NCI-H2227 (cell line): ENCODE measurements around the gene PER2.
A peak's percentile ranks its signal among the peaks of the same experiment; 100 is the strongest.

Experiments
- DNase-seq: peaks from one replicate; lab custom pipeline; 2025; ENCODE audit not compliant: unreplicated experiment; lab: John Stamatoyannopoulos, UW

The PER2 gene

DNA sequence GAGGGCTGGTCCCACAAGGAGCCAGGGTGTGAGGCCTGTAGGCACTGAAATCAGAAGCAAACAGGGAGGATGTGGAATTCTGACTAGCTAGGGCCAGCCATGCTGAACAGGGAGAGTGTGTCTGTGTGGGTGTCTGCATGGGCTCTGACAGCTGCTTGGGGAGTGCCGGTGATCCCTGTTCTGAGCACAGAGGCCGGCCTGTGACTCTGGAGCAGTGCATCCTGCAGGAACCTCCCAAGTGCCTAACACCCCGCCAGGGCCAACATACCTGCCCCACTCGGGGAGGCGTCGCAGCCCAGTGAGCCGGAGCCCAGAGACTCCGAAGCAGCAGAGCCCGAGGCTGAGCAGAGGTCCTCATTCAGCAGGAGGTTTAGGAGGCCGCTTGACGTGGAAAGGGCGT lies 37.1 kb downstream of the PER2 start:
- DNase-seq = no peak

DNA sequence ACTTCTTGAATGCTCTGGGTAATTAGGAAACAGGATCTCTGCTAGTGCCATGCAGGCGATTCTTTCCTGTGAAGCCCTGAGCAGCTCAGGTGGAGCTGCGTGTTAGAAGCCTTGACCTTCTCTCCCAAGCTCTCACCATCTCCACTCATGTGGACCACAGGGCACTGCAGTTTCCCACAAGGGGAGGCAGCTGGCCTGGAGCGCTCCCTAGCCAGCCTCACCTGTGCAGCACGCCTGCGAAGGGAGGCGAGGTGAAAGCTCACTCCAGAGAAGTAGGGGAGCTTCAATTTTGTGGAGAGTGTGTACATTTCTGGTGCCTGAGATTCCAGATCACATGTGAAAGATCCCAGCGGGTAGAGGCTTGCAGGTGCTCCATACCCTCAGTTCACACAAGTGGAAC lies 37.5 kb downstream of the PER2 start:
- DNase-seq = no peak

DNA sequence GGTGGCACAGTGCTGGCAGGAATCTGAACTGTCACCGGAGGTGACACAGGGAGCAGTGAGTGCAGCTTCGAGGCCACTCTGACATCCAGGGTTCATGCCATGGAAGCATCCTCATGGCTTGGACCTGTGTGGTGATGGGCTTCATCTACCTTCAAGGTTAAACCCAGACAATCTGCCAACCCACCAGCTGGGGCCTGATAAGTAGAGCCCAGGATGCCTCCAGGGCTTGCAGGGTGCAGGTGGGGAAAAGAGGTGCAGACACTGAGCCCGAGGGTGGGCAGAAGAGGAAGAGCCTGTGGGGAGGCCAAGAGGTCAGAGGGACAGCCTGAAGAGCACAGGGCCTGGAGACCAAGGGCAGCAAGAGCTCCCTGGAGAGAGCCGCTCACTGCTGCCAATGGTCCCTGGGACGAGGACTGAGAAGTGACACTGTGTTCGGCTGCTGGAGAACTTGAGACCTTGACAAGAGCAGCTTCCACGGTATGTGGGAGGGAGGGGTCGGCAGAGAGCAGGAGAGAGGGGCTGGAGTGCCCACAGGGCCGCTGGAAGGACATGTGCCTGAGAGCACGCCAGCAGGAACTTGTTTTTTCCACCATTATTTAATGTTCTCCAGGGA lies 40.5 kb downstream of the PER2 start:
- no peak for DNase-seq

DNA sequence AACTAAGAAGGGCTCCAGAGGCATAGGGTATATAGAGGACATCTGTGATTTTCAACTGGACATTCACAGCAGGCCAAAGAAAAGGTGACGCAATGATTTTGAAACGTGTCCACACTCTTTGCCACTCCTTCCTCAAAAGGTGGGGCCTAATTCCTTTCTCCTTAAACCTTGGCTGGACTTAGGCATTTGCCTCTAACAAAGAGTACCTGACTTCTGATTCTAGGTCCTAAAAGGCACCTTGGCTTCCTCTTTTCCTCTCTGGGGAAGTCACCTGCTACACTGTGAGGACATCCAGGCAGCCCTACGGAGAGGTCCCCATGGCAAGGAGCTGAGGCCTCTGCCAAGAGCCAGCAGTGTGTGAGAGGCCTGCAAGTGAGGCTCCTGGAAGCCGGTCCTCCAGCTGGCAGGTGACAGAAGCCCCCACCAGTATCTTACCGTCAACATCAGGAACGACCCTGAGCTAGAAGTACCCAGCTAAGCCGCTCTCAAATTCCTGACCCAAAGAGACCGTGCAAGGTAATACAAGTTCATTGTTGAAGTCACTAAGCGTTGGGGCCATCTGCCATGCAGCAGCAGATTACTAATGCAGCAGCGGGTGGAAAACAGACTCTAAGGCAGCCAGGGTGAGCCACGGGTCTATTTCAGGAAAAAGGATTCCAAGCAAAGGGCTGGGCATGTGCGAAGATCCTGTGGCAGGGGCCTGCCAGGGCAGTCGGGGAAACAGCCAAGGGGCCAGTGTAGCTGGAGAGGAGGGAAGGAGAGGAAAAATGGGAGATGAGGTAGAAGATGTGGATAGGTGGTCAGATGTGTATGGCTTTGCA lies 41.2 kb downstream of the PER2 start:
- no peak for DNase-seq

DNA sequence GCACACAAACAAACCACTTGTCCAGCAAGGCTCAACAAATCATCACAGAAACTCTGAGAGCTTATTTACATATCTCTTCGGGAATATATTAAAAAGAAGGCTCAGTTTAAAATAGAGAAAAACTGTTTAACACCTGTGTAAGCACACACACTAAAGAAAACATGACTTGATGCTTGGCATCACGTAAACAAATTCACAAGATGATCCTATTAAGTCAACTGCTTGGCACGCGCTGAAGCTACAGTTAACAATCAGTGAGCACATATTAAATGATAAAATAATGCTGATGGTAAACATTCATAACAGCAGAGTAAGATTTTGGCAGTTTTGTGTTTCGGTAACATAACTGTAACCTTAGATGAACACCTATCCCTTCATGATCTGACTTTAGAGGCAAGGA lies 44.3 kb downstream of the PER2 start:
- no peak for DNase-seq

DNA sequence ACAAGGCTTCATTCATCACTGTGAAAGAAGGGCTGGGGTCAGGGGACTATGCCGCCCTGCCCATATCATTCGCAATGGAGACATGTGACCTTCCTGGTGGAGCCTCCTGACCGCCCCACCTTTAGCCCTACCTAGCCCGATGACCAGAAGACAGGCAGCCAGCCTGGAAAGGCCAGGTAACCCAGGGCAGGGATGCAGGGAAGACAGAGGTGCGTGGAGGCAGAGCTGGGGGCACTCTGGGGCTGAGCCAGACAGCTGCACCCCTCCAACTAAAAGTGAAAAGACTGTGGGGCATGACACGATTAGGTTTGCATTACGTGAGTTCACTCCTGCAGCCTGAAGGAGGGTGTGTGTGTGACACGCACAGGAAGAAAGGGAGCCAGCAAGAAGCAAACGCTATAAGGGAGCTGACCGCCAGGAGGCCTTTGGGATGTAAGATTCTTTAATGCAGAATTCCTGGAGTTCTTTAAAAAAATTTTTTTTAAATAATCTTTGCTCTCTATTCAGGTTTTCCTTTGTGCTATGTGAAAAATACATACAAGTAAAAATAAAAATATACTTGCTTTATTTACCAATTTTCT lies 44.8 kb downstream of the PER2 start:
- DNase-seq = no peak

DNA sequence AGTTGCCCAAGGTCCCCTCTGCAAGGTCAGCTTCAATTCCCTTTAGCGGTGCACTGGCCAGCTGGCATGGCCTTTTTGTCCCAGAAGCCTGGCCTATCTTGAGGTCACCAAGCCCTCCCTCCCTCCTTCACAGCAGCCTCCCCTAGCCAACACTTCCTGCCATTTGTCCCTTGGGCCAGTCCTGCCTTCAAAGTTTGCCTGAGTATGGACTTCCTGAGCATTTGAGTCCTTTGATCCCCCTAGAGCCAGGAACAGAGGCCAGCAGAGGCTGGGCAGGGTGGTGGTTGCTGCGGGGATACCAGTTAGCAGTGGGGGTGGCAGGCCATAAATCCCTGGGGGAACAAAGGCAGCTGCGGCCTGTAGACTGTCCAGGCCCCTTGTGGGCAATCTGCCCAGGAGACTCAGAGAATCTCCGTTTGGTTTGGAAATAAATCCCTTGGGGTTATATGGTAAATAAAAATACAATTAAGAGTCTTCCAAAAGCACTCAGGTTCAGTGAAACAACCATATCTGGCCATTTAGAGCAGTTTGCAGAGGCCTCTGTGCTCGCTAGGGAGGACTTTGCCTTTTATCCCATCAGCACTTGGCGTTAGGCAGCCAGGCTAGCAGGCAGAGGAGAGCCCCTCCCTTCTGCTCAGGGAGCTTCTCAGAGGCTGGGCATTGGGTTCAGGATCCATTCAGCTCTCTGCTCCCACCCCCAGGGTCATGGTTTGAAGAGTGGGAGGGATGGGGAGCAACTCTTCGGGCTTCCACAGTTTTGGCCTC lies 45.5 kb downstream of the PER2 start:
- no peak for DNase-seq

DNA sequence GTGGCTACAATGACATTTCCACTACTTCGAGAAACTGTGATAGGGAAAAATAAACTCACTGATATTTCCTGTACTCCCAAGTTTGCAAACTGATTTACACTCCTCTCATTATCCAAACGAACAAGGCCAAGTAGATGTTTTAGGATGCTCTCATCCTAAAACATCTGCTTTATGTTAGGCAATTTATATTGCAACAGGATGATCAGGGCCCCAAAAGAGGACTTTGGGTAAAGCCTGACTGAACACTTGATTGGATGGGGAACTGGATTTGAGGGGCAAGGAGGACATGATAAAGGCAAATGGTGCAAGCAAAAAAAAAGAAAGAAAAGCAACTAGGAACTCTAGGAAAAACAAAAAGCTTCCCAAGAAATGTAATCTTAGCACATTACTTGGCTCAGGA lies 46.4 kb downstream of the PER2 start:
- no peak for DNase-seq

DNA sequence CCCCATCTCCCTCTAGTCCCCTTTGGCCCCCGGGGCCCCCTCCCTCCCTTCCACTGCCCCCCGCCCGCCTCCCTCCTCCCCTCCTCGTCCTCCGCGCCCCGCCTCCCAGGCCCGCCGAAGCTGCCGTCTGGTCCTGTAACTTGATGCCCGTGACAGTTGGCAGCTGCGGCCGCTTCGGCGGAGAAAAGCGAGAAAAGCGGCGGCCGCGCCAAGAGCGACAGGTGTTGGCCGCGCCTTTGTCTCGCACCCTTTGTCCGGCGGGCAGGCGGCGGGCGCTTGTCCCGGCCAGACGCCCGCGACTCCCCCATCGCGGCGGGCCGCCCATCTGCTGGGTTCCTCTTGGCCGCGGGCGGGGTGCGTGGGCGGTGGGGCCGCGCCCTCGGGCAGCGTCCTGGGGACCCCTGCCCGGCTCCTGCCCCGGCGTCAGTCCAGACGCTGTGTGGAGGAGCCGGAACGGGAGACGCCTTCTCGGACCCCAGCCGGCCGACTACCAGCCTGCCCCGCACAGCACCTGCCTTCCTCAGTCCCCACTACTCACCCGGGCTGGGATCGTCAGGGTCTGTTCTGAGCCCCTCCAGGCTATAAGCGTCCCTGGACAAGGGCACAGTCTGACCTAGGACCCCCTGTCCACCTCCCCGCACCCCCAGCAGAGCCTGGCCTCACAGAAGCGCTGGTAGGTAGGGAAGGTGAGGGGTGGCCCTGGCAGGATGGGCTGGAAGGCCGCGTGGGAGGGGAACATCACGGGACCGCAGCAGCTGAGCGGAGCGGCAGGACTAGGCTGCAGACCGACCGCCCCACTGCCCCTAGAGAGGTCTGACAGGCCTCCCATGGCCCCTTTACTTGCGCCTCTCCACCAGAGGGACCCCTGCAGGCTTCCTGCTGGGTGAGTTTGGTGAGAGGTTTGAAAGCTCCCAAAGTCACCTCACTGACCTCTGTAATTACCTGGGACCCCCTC lies 47.4 kb downstream of the PER2 start:
- DNase-seq = peak; percentile 81

DNA sequence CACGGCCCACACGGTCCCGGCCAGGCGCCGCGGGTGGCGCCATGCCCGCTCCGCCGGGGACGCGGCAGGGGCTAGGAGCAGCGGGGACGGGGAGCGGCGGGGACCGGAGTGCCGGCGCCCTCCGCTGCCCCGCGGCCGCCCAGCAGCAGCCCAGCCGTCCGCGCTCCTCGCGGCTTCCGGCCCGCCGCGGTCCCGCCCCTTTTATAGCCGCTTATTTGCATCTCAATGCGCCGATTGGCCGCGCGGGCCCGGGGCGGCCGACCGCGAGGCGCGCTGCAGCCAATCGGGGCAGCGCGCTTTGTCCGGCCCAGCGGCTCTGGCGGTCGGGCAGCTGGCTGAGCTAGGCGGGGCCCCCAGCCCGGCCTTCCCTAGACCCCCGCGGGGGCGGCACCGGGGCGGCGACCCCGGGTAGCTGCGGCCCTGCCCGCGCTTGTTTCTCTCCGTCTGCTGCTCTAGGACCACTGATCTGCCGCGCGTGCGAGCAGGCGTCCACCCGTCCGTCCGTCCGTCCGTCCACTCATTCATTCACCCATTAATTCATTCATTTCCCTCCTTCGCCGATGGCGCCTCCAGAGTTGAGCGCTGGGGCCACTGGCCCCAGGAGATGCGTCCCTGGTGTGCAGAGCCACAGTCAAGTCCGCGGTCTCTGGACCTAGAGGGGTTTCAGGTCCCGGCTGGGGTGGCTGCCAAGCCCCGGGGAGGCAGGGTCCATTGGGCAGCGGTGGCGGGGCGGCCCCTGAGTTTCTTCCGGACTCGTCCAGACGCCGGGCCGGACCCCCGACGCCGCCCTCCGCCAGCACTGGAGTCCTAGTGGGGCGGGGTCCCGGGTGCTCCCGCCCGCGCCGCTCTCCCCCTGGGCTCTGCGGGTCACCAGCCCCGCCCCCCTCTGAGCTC lies 48.3 kb downstream of the PER2 start, which contains the start of gene HES6:
TSS of gene HES6 (minus strand) at position 176 of the 894 bp plus-strand sequence. CDS start at position 43, 133 bp downstream.
- DNase-seq = peak; percentile 97

DNA sequence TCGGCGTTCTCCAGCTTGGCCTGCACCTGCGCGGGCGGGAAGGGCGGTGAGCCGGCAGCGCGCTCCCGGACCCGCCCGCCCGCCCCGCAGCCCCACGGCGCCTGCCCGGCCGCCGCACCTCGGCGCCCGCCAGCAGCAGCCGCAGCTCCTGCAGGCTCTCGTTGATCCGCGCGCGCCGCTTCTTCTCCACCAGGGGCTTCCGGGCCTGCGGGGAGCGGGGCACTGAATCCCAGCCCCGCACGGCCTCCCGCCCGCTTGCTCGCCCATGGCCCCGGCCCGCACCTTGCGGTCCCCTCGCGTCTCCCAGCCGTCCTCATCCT lies 48.9 kb downstream of the PER2 start:
- peak; percentile 76 for DNase-seq

DNA sequence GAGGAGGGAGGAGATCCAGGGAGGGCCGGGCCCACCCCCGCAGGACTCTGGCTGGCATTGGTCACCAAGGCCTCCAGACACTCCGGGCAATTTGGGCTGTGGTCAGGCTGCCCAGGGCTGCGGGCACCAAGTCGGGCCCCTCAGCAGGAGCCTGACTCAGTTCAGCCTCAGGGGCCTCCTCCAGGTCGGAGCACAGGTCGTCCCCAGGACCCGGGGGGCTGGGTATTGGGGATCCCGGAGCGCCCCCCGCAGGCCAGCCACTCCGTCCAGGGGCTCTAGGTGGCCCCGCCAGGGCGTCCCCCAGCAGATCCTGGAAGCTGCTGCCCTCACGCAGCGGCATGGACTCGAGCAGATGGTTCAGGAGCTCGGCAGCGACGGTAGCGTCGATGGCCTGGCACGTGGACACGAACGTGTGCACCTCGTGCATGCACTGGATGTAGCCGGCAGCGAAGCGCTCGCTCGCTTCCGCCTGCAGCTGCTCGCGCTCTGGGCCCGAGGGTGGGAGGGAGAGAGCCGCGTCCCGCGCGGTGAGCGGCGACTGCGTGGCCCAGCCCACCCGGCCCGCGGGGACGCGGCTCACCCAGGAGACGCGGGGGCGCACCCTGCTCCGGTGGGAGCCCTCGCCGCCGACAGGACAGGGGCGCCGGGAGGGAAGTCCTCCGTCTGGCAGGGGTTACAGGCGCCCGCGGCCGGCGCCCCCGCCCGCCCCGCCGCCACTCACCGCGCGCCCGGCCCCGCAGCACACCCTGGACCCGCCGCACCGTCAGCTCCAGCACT lies 49.5 kb downstream of the PER2 start:
- DNase-seq = peak; percentile 66

DNA sequence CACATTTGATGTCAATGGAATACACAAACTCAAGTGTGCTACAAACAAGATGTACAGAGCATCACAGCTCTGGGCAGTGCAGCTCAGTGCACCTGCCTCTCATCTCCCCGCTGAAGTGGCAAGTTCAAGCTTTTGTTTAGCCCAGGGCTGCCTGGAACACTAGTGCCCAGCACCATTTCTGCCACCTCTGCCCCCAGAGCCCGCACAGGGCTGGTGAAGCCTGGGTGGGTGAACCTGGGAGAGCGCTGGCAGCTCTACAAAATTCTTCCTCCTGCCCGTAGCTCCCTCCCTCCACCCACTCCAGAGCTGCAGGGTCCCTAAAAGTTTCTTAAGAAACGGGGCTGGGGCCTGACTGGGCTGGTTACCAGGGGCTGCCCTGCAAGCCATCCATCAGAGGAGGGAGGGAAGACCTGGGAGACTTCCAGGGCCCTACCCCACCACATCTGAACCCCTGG lies 50.1 kb downstream of the PER2 start:
- no peak for DNase-seq

DNA sequence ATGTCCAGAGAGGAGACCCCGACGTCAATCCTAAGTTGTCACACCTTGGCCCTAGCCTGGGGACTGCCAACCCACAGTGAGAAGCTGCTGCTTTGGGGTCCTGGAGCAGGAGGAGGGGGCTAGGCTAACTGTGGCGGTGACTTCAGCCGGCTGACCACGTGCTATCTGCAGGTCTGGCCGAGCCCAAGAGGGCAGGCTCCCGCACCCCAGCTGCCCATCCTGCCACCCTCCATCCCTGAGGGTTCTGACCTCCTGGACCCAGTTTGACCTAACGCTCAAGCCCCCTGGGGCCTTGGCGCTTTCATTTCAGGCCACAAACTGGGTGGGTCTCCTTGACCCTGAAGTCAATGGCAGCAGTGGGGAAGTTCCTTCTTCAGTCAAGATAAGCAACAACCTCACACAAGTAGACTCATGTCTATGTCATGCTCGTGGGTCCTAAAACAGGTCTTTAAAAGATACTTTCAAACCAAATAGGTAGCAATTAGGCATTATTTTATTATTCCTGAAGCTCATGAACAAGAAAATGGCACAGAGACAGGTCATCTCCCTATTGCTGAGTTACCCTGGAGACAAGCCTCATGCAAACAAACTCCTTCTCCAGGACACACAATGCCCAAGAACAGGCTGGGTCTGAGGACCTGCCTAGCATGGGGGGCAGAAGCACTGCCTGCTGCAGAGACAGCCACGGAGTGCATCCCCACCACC lies 50.8 kb downstream of the PER2 start:
- DNase-seq = no peak

DNA sequence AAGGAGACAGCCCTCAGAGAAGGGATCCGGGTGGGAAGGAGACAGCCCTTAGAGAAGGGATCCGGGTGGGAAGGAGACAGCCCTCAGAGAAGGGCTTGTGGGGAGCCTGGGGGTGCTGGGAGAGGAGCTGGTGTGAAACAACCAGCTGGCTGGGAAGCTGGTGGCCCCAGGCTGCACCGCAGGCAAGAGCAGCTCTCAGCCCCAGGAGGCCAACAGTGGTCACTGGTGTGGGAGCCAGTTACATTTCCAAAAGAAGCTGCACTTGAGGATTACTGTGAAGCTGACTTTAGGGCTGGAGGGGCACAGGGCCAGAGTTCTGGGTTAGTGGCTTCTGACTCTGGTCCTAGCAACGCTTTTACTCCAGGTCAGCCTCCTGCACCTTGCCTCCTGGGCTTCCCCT lies 51.8 kb downstream of the PER2 start:
- no peak for DNase-seq

DNA sequence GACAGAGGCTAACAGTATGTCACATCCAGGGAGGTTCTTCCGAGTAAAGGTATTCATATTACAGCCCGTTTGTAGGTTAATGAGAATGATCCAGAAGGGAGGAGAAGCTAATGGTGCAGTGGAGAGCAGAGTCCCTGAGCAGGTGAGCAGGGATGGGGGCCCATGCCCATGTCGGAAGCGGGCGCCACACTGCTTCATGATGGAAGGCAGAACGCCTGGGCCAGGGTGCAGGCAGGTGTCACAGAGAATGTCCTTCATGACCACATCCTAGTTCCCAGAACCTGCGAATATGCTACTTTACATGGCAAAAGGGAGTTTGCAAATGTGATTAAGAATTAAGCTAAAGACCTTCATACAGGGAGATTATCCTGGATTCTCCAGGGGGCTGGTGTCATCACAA lies 52.6 kb downstream of the PER2 start:
- no peak for DNase-seq

DNA sequence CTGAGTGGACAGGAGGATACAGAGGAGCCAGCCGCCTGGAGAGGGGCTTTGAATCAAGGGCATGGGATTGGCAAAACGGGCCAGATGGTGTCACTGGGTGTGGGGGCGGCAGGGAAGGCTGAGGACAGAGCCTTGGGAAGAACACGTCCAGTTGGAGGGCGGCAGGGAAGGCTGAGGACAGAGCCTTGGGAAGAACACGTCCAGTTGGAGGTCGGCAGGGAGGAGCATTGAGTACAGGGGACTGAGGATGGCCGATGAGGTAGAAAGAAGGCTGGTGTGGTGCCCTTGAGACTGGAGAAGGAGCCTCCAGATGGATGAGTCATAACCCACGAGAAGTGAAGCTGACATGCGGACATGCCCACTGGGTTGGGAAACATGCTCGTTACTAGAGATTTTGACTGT lies 53.1 kb downstream of the PER2 start:
- DNase-seq = no peak

DNA sequence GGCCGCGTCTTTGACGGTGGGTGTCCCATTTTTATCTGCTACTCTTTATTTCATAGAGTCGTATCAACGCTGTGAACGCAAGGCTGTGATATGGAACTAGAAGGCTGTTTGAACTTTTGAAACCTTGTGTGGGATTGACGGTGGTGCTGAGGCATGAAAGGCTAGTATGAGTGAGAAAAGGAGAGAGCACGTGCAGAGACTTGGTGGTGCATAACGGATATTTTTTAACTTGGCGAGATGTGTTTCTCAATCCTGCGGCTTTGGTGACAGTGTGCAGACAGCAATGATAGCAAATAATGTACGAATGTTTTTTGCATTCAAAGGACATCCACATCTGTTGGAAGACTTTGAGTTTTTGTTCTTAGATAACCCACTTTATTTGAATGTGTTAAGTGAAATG lies 54.8 kb downstream of the PER2 start:
- DNase-seq = no peak
